D721Med (cell line): ENCODE measurements around the gene GPM6B.

Source experiments
- DNase-seq: peaks from one replicate; pipeline ENCODE4 v3.0.0; 2011; ENCODE audit warnings: low spot score; ENCODE audit not compliant: insufficient read length
- FAIRE-seq: peaks from 2 replicates; lab custom pipeline; 2011; peaks lifted over from hg19 to GRCh38; lab: Jason Lieb, UNC
- CTCF ChIP-seq: IDR thresholded peaks from 2 replicates; pipeline ENCODE4 v1.5.1; 2012; ENCODE audit warnings: mild to moderate bottlenecking, control low read depth; ENCODE audit not compliant: insufficient read depth; ENCODE audit errors: missing control alignments

Gene GPM6B

GRCh38 chrX:13791145-13791544 is 25.7 kb downstream of the GPM6B start:
- no peak for TF ChIP-seq CTCF
- FAIRE-seq (no peak), DNase-seq (no peak)

GRCh38 chrX:13790206-13791131 is 26.4 kb downstream of the GPM6B start:
- DNase-seq, result no peak
- TF ChIP-seq CTCF, result no peak
- no peak for FAIRE-seq

GRCh38 chrX:13786048-13786447 is 30.8 kb downstream of the GPM6B start:
- DNase-seq (no peak), FAIRE-seq (no peak)
- no peak for TF ChIP-seq CTCF

GRCh38 chrX:13780868-13781427 is 35.9 kb downstream of the GPM6B start:
- no peak for TF ChIP-seq CTCF
- DNase-seq, result no peak
- no peak for FAIRE-seq

- FAIRE-seq (no peak), DNase-seq (no peak)
- TF ChIP-seq CTCF, result no peak
Observed at GRCh38 chrX:13778916-13779315, 38.0 kb downstream of the GPM6B start.

GRCh38 chrX:13776387-13776786 is 40.5 kb downstream of the GPM6B start:
- DNase-seq (no peak), FAIRE-seq (no peak)
- no peak for TF ChIP-seq CTCF

- DNase-seq (no peak), FAIRE-seq (peak; percentile 93)
- TF ChIP-seq CTCF, result no peak
Observed at GRCh38 chrX:13775837-13776236, 41.1 kb downstream of the GPM6B start.
